GM18502 (cell line): ENCODE measurements around the gene PRM1.
"Not testable (repeated sequence)": the region's sequence is repeated elsewhere in the genome, so short reads cannot be mapped to it uniquely, and the experiment has no call there.

ENCODE experiments used
- ATAC-seq: cut with Tn5 transposase; IDR thresholded peaks from one replicate; pipeline ENCODE4 v1.9.1; 2021; ENCODE audit warnings: mild to moderate bottlenecking; ENCODE audit not compliant: unreplicated experiment, poor library complexity

The PRM1 gene

GRCh38 chr16:11298950-11299547 is 17.9 kb upstream of the PRM1 start:
- ATAC-seq, result peak; percentile 39

GRCh38 chr16:11298143-11298900 is 17.2 kb upstream of the PRM1 start:
- ATAC-seq, result no peak

GRCh38 chr16:11297492-11298142 is 16.5 kb upstream of the PRM1 start:
- peak; percentile 75 for ATAC-seq

GRCh38 chr16:11296706-11297491 is 15.8 kb upstream of the PRM1 start:
- peak; percentile 20 for ATAC-seq

GRCh38 chr16:11296351-11296705 is 15.2 kb upstream of the PRM1 start:
- ATAC-seq, result no peak

- ATAC-seq, result no peak
Observed at GRCh38 chr16:11295672-11296071, 14.5 kb upstream of the PRM1 start.

GRCh38 chr16:11292076-11292748 is 11.1 kb upstream of the PRM1 start:
- no peak for ATAC-seq

- ATAC-seq, result no peak
Observed at GRCh38 chr16:11291091-11291703, 10.1 kb upstream of the PRM1 start.

- ATAC-seq, result no peak
Observed at GRCh38 chr16:11290102-11290893, 9.2 kb upstream of the PRM1 start.

GRCh38 chr16:11289696-11290095 is 8.6 kb upstream of the PRM1 start:
- ATAC-seq, result not testable (repeated sequence)

- ATAC-seq, result no peak
Observed at GRCh38 chr16:11289202-11289601, 8.1 kb upstream of the PRM1 start.

- ATAC-seq, result no peak
Observed at GRCh38 chr16:11285842-11286241, 4.7 kb upstream of the PRM1 start.

- ATAC-seq, result no peak
Observed at GRCh38 chr16:11283820-11284248, 2.7 kb upstream of the PRM1 start.

- no peak for ATAC-seq
Observed at GRCh38 chr16:11278681-11279628, 2.2 kb downstream of the PRM1 start.

GRCh38 chr16:11277607-11278337 is 3.4 kb downstream of the PRM1 start:
- ATAC-seq, result no peak

GRCh38 chr16:11276896-11277593 is 4.1 kb downstream of the PRM1 start:
- no peak for ATAC-seq
